Right atrium auricular region (tissue), 2 donors: ENCODE data around the gene PIM3. TPM values are rescaled to one million over a fixed set of nuclear protein-coding genes. Genes with fewer than 3 reads are reported as not detected.

Experiments
- DNase-seq: peaks from one replicate; pipeline ENCODE4 v3.0.0-alpha.2; 2019; ENCODE audit warnings: low spot score
- H3K27ac ChIP-seq, 2 donors: fragments of 200-600 bp; sonication (generic); 1 replicate in 1 of 2; 2 replicates in 1 of 2; pipeline ENCODE4 v1.5.1; 2016 to 2019
- H3K27me3 ChIP-seq, 2 donors: fragments of 200-600 bp; sonication (generic); one replicate each; pipeline versions ENCODE4 v1.5.1 to v1.6.0; 2017 to 2019
- H3K36me3 ChIP-seq: fragments of 200-600 bp; sonication (generic); one replicate; pipeline ENCODE4 v1.5.1; 2016
- H3K4me1 ChIP-seq, 2 donors: fragments of 200-600 bp; sonication (generic); one replicate each; pipeline versions ENCODE4 v1.5.1 to v1.6.0; 2017 to 2019
- H3K4me3 ChIP-seq, 2 donors: fragments of 200-600 bp; sonication (generic); 1 replicate in 1 of 2; 2 replicates in 1 of 2; pipeline ENCODE4 v1.5.1; 2017 to 2019; ENCODE audit warnings: mild to moderate bottlenecking in 1 of 2, moderate library complexity in 1 of 2
- H3K9me3 ChIP-seq, 2 donors: fragments of 200-600 bp; sonication (generic); one replicate each; pipeline ENCODE4 v1.5.1; 2019
- CTCF ChIP-seq, 2 donors: fragments of 200-600 bp; sonication (generic); IDR thresholded peaks; one replicate each; pipeline ENCODE4 v1.5.1; 2019; ENCODE audit warnings: antibody characterized with exemption in 2 of 2
- total RNA-seq, 2 donors: library from RNA; depleted of rRNA; stranded (reverse); fragments of >200 nt; gene quantifications; one replicate each; pipeline ENCODE4 v1.1.0, GENCODE V29; 2016

Gene PIM3
- total RNA-seq, 2 donors from 2014 or later, result 64.5 to 66.9 TPM

GRCh38 chr22:49951678-49951985, 8.9 kb upstream of the PIM3 start:
- H3K27me3 ChIP-seq, result no peaks in the 10 kb centered on the region
- DNase-seq, result no peak
- TF ChIP-seq CTCF (IDR thresholded peaks at IDR 0.05), result no peak
- H3K27ac ChIP-seq, result peak overlapping the region in 1 of 2 donors; percentile 90
- H3K4me3 ChIP-seq, result no peak overlapping the region
- H3K4me1 ChIP-seq, result peaks cover 0 to 48% of the 10 kb centered on the region in 2 donors
- no peaks in the 10 kb centered on the region for H3K9me3 ChIP-seq
- H3K36me3 ChIP-seq, result no peaks in the 10 kb centered on the region

GRCh38 chr22:49951986-49952896, 8.3 kb upstream of the PIM3 start:
- Histone ChIP-seq H3K4me3 (no peak overlapping the region), H3K9me3 (no peaks in the 10 kb centered on the region), H3K27me3 (no peaks in the 10 kb centered on the region), H3K4me1 (peaks cover 0 to 50% of the 10 kb centered on the region in 2 donors), H3K36me3 (no peaks in the 10 kb centered on the region), H3K27ac (peak overlapping the region in 1 of 2 donors; percentile 90)
- no peak for DNase-seq
- TF ChIP-seq CTCF (IDR thresholded peaks at IDR 0.05), result no peak

DNA sequence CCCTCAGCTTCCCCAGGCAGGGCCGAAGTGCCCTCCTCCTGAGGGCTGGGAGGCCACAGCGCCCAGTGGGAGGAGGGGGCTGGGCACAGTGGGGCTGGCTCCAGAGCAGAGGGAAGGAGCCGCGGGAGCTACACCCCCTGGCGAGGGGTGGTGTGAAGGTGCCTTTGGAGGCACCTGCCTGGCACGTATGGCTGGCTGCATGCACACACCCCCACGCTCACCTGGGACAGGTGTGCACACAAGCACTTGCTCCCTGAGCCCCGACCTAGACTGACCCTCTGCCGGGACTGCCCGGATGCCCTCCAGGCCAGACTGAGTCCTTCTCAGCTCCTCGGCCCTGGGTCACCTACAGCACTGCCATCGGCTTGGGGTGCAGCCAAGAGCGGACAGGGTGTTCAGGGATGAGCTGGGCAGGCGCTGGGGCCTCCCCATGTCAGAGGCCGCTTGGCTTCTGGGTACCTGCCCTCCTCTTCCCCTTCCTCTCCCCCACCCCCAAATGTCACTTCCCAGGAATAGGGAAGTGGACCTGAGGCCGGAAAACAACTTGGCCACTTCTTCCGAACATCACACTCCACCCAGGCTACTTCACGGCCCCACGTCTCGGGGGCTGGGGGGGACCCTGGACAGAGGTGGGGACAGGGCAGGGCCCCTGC, 7.4 kb upstream of the PIM3 start:
- Histone ChIP-seq H3K9me3 (no peaks in the 10 kb centered on the region), H3K4me1 (peaks cover 0 to 50% of the 10 kb centered on the region in 2 donors), H3K27ac (peak overlapping the region; percentile 90 to 95), H3K4me3 (no peak overlapping the region), H3K27me3 (no peaks in the 10 kb centered on the region), H3K36me3 (no peaks in the 10 kb centered on the region)
- TF ChIP-seq CTCF (IDR thresholded peaks at IDR 0.05), result no peak
- DNase-seq, result no peak

DNA sequence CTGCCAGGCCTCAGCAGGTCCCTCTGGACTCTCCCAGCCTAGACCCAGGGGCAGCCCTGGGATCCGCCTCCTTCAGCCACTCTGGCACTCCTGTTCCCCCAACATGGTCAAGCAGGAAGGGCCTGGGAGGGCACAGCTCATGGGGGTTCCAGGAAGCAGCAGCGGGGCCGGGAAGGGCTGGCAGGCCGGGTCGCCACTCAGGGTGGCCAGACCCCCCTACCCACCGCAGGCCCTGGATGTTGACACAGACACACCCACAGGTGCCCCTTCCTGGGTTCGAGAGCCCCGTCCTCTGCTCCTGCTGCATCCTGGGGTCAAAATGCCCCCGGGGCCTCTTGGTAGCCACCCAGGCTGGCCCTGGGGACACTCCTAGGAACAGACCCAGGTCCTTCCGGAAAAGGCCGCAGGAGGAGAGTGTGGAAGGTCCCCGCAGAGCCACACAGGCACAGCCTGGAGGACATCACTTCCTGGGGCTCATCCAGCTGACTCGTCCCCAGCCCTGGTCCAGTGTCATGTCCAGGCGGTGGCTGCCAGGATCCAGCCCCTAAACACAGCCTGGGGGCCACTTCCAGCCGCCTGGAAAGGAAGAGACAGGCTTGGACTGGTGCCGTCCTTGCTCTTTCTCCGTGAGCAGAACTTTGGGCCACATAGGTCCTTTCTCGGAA, 6.8 kb upstream of the PIM3 start:
- peaks cover 0 to 50% of the 10 kb centered on the region in 2 donors for H3K4me1 ChIP-seq
- peak overlapping the region; percentile 90 to 95 for H3K27ac ChIP-seq
- H3K36me3 ChIP-seq, result no peaks in the 10 kb centered on the region
- no peak for DNase-seq
- no peaks in the 10 kb centered on the region for H3K27me3 ChIP-seq
- no peaks in the 10 kb centered on the region for H3K9me3 ChIP-seq
- no peak overlapping the region for H3K4me3 ChIP-seq
- no peak for TF ChIP-seq CTCF (IDR thresholded peaks at IDR 0.05)

- TF ChIP-seq CTCF (IDR thresholded peaks at IDR 0.05), result no peak
- H3K4me1 ChIP-seq, result peaks cover 0 to 54% of the 10 kb centered on the region in 2 donors
- no peaks in the 10 kb centered on the region for H3K36me3 ChIP-seq
- no peaks in the 10 kb centered on the region for H3K27me3 ChIP-seq
- DNase-seq, result no peak
- peak overlapping the region; percentile 90 to 95 for H3K27ac ChIP-seq
- H3K4me3 ChIP-seq, result no peak overlapping the region
- no peaks in the 10 kb centered on the region for H3K9me3 ChIP-seq
Measured at GRCh38 chr22:49954354-49954753, 6.2 kb upstream of the PIM3 start.
